MM.1S (cell line): ENCODE results near the gene WTIP.

Experiments used
- DNase-seq: peaks from one replicate; pipeline ENCODE4 v3.0.0-alpha.2; 2015
- H2AFZ ChIP-seq: fragments of 300-600 bp; sonication (generic); 2 replicates; pipeline ENCODE4 v1.6.0; 2016; ENCODE audit warnings: antibody characterized with exemption, low read length
- H3F3A ChIP-seq: fragments of 300-600 bp; sonication (generic); 2 replicates; pipeline ENCODE4 v1.6.1; 2016; ENCODE audit warnings: mild to moderate bottlenecking, antibody characterized with exemption, low read length, moderate library complexity, mixed read lengths; ENCODE audit not compliant: insufficient read depth
- H3K27ac ChIP-seq: fragments of 300-600 bp; sonication (generic); 2 replicates; pipeline ENCODE4 v1.5.1; 2016; ENCODE audit warnings: mild to moderate bottlenecking, low read length
- H3K27me3 ChIP-seq: fragments of 300-600 bp; sonication (generic); replicated peaks from 2 replicates; pipeline ENCODE4 v1.6.0; 2016; ENCODE audit warnings: low read length; ENCODE audit not compliant: insufficient read depth
- H3K36me3 ChIP-seq: fragments of 300-600 bp; sonication (generic); replicated peaks from 2 replicates; pipeline ENCODE4 v1.6.1; 2016; ENCODE audit warnings: mild to moderate bottlenecking, low read length, mixed read lengths; ENCODE audit not compliant: insufficient read depth
- H3K4me1 ChIP-seq: fragments of 300-600 bp; sonication (generic); 2 replicates; pipeline ENCODE4 v1.6.1; 2016; ENCODE audit warnings: low read length, mixed read lengths
- H3K4me2 ChIP-seq: fragments of 300-600 bp; sonication (generic); 2 replicates; pipeline ENCODE4 v1.6.0; 2016; ENCODE audit warnings: low read depth, low read length
- H3K4me3 ChIP-seq: fragments of 300-600 bp; sonication (generic); 2 replicates; pipeline ENCODE4 v1.5.1; 2016; ENCODE audit warnings: low read length, mixed read lengths
- H3K79me2 ChIP-seq: fragments of 300-600 bp; sonication (generic); 2 replicates; pipeline ENCODE4 v1.6.1; 2016; ENCODE audit warnings: mixed run types, low read length, mixed read lengths
- H3K9ac ChIP-seq: fragments of 300-600 bp; sonication (generic); 2 replicates; pipeline ENCODE4 v1.6.1; 2016; ENCODE audit warnings: low read length, mixed read lengths
- H3K9me2 ChIP-seq: fragments of 300-600 bp; sonication (generic); replicated peaks from 2 replicates; pipeline ENCODE4 v1.6.1; 2016; ENCODE audit warnings: mild to moderate bottlenecking, low read length, mixed read lengths; ENCODE audit not compliant: insufficient read depth
- H3K9me3 ChIP-seq: fragments of 300-600 bp; sonication (generic); replicated peaks from 2 replicates; pipeline ENCODE4 v1.6.1; 2016; ENCODE audit warnings: mild to moderate bottlenecking, low read length, mixed read lengths; ENCODE audit not compliant: insufficient read depth
- H4K20me1 ChIP-seq: fragments of 300-600 bp; sonication (generic); 2 replicates; pipeline ENCODE4 v1.6.1; 2016; ENCODE audit warnings: mild to moderate bottlenecking, low read length, moderate library complexity, mixed read lengths; ENCODE audit not compliant: insufficient read depth
- EZH2 ChIP-seq: fragments of 300-600 bp; sonication (generic); optimal IDR thresholded peaks from 2 replicates; pipeline ENCODE3; 2017; ENCODE audit warnings: low read depth, mild to moderate bottlenecking, antibody characterized with exemption, low read length, mixed read lengths
- EZH2phosphoT487 ChIP-seq: fragments of 300-600 bp; sonication (generic); IDR thresholded peaks from 2 replicates; pipeline ENCODE4 v1.6.1; 2018; ENCODE audit warnings: antibody characterized with exemption, low read length
- TF ChIP-seq, protein P1 (sequence below): fragments of 300-600 bp; sonication (generic); IDR thresholded peaks from 2 replicates; pipeline ENCODE4 v1.5.1; 2016; ENCODE audit warnings: antibody characterized with exemption, low read length, mixed read lengths

The WTIP gene

DNA sequence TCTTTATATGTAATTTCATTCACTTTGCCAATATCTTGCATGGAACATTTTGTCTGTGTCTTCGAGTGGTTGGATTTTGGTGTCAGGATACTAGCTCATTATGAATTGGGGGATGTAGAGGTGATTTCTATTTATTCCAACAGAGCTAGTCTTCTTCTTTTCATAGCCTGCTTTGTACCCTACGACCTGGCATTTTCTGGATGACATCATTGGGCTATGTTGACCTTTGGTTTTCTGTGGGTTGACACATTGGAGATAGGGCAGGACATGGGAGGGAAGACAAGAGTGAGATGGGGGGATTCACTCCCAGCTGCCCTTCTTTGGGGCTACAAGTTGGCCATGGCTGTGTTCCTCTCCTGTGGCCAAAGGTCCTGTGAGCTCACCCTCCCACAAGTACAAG is 38.0 kb downstream of the WTIP start:
- no peak for DNase-seq
- Histone ChIP-seq H3K9ac (no peak overlapping the region), H3K4me1 (no peaks in the 10 kb centered on the region), H3K79me2 (no peaks in the 10 kb centered on the region), H3K27me3 (peaks cover 2% of the 10 kb centered on the region; the same call in 1 of the 2 replicates), H3F3A (no peaks in the 10 kb centered on the region), H2AFZ (no peak overlapping the region), H3K9me3 (no peaks in the 10 kb centered on the region), H3K4me2 (no peak overlapping the region), H4K20me1 (no peaks in the 10 kb centered on the region), H3K36me3 (no peaks in the 10 kb centered on the region), H3K9me2 (no peaks in the 10 kb centered on the region), H3K27ac (no peak overlapping the region), H3K4me3 (no peak overlapping the region)
- TF ChIP-seq, protein P1, sequence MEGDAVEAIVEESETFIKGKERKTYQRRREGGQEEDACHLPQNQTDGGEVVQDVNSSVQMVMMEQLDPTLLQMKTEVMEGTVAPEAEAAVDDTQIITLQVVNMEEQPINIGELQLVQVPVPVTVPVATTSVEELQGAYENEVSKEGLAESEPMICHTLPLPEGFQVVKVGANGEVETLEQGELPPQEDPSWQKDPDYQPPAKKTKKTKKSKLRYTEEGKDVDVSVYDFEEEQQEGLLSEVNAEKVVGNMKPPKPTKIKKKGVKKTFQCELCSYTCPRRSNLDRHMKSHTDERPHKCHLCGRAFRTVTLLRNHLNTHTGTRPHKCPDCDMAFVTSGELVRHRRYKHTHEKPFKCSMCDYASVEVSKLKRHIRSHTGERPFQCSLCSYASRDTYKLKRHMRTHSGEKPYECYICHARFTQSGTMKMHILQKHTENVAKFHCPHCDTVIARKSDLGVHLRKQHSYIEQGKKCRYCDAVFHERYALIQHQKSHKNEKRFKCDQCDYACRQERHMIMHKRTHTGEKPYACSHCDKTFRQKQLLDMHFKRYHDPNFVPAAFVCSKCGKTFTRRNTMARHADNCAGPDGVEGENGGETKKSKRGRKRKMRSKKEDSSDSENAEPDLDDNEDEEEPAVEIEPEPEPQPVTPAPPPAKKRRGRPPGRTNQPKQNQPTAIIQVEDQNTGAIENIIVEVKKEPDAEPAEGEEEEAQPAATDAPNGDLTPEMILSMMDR: no peak
- TF ChIP-seq EZH2: no peak
- no peak for TF ChIP-seq EZH2phosphoT487

DNA sequence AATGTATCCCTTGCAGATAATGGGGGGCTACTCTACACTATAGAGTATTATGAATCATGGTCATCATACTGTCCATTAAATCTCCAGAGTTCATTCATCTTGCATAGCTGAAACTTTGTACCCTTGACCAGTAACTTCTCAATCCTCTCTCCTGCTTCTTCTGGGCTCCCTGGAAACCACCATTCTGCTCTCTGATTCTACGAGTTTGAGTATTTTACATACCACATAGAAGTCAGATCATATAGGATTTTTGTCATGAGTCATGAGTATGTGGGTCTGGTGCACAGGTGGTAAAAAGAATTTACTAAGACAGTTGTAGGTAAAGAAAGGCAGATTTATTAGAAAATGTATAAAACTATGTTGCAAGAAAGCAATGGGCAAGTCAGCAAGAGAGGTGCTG is 41.9 kb downstream of the WTIP start:
- H3K9ac ChIP-seq: no peak overlapping the region
- no peaks in the 10 kb centered on the region for H3K9me3 ChIP-seq
- H2AFZ ChIP-seq: no peak overlapping the region
- no peaks in the 10 kb centered on the region for H3K27me3 ChIP-seq
- H3K4me3 ChIP-seq: no peak overlapping the region
- H3K36me3 ChIP-seq: no peaks in the 10 kb centered on the region
- no peaks in the 10 kb centered on the region for H3K4me1 ChIP-seq
- H4K20me1 ChIP-seq: no peaks in the 10 kb centered on the region
- DNase-seq: no peak
- no peak overlapping the region for H3K27ac ChIP-seq
- no peaks in the 10 kb centered on the region for H3K9me2 ChIP-seq
- no peak overlapping the region for H3K4me2 ChIP-seq
- no peaks in the 10 kb centered on the region for H3F3A ChIP-seq
- TF ChIP-seq EZH2 (no peak), EZH2phosphoT487 (no peak)
- TF ChIP-seq, protein P1: no peak
- no peaks in the 10 kb centered on the region for H3K79me2 ChIP-seq

DNA sequence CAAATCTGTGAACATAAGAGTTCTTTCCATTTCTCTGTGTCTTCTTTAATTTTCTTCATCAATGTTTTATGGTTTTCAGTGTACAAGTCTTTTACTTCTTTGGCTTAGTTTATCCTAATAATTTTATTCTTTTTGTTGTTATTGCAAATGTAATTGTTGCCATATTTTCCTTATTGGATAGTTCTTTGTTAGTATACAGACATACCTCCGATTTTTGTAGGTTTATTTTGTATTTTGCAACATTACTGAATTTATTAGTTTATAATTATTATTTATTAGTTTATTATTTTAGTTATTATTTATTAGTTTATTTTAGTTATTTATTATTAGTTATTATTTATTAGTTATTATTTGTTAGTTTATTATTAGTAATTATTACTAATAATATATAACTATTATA is 43.4 kb downstream of the WTIP start:
- H4K20me1 ChIP-seq: no peaks in the 10 kb centered on the region
- no peak overlapping the region for H2AFZ ChIP-seq
- no peak overlapping the region for H3K27ac ChIP-seq
- no peaks in the 10 kb centered on the region for H3K9me2 ChIP-seq
- no peaks in the 10 kb centered on the region for H3K79me2 ChIP-seq
- no peaks in the 10 kb centered on the region for H3K27me3 ChIP-seq
- H3K4me3 ChIP-seq: no peak overlapping the region
- no peak for DNase-seq
- no peaks in the 10 kb centered on the region for H3K36me3 ChIP-seq
- no peaks in the 10 kb centered on the region for H3K9me3 ChIP-seq
- no peaks in the 10 kb centered on the region for H3F3A ChIP-seq
- H3K9ac ChIP-seq: no peak overlapping the region
- H3K4me1 ChIP-seq: no peaks in the 10 kb centered on the region
- no peak overlapping the region for H3K4me2 ChIP-seq
- TF ChIP-seq, protein P1: no peak
- TF ChIP-seq EZH2phosphoT487 (no peak), EZH2 (no peak)

DNA sequence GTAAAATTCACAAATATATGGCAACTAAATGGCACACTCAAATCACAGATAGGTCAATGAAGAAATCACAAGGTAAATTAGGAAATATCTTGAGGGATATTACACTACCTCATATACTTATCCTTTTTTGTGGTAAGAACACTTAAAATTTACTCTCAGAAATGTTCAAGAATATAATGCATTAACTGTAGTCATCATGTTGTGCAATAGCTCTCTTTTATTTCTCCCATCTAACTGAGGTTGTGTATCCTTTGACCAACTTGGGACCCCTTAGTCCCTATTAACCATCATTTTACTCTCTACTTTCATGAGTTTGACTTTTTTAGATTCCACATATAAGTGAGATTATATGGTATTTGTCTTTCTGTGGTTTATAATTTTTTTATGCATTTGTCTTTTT is 52.6 kb downstream of the WTIP start:
- TF ChIP-seq EZH2phosphoT487 (no peak), EZH2 (no peak)
- TF ChIP-seq, protein P1: no peak
- no peaks in the 10 kb centered on the region for H3K36me3 ChIP-seq
- no peak for DNase-seq

More for the DNA sequence above, 52.6 kb downstream of the WTIP start:
- Histone ChIP-seq H3F3A (no peaks in the 10 kb centered on the region), H3K9me3 (no peaks in the 10 kb centered on the region), H3K4me2 (no peak overlapping the region), H2AFZ (no peak overlapping the region), H3K9me2 (no peaks in the 10 kb centered on the region), H3K27me3 (no peaks in the 10 kb centered on the region), H3K4me1 (no peaks in the 10 kb centered on the region), H3K9ac (no peak overlapping the region), H3K4me3 (no peak overlapping the region), H4K20me1 (no peaks in the 10 kb centered on the region), H3K79me2 (no peaks in the 10 kb centered on the region), H3K27ac (no peak overlapping the region)
